Liver (tissue), 3 donors: ENCODE results near the gene NAV2.

ENCODE experiments used
- CTCF ChIP-seq: fragments of 150-350 bp; IDR thresholded peaks from 2 replicates; pipeline ENCODE4 v1.5.1; 2017; ENCODE audit warnings: improper control_type of control experiment, low read depth, low read length; ENCODE audit not compliant: missing input control
- GABPA ChIP-seq, 2 donors: IDR thresholded peaks in 1 of 2; conservative IDR thresholded peaks in 1 of 2; 2 replicates each; pipeline ENCODE4 v1.6.1; 2016; ENCODE audit warnings: antibody characterized with exemption in 2 of 2, mild to moderate bottlenecking in 1 of 2, moderate library complexity in 1 of 2
- JUND ChIP-seq, 2 donors: IDR thresholded peaks; 2 replicates each; pipeline ENCODE4 v1.6.1; 2016; ENCODE audit warnings: antibody characterized with exemption in 2 of 2
- MAX ChIP-seq: IDR thresholded peaks from 2 replicates; pipeline ENCODE4 v1.6.1; 2016; ENCODE audit warnings: antibody characterized with exemption
- NR2F2 ChIP-seq: IDR thresholded peaks from 2 replicates; pipeline ENCODE4 v1.6.1; 2016; ENCODE audit warnings: antibody characterized with exemption
- RAD21 ChIP-seq, 2 donors: IDR thresholded peaks; 2 replicates each; pipeline ENCODE4 v1.6.1; 2016; ENCODE audit warnings: antibody characterized with exemption in 2 of 2, mild to moderate bottlenecking in 2 of 2
- REST ChIP-seq: IDR thresholded peaks from 2 replicates; pipeline ENCODE4 v1.6.1; 2016; ENCODE audit warnings: antibody characterized with exemption, mild to moderate bottlenecking
- YY1 ChIP-seq: IDR thresholded peaks from 2 replicates; pipeline ENCODE4 v1.6.1; 2016; ENCODE audit warnings: antibody characterized with exemption, mild to moderate bottlenecking
- TF ChIP-seq, protein P1 (sequence below): IDR thresholded peaks from 2 replicates; pipeline ENCODE4 v1.6.1; 2016; ENCODE audit warnings: antibody characterized with exemption
- donor health status: healthy.
- donor health status: healthy.

DNA sequence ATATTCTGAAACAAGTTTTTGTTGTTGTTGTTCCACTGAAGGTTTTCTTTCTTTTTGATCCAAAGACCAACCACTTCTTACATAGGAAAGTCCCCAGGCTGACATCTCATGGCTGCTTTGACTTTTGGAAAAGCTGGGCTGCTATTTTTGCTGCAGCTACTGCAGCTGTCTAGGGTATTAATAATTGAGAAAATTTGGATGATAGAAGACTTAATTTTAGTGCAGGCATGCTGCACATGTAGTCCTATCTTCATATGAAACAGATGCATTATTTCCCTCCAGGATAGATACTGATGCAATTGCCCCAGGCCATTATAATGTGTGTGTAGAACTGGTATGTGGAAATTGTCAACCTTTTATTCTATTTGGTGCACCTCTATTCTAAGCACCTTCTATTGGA lies 131.4 kb downstream of the NAV2 start:
- no peak for TF ChIP-seq JUND (IDR thresholded peaks at IDR 0.05)
- TF ChIP-seq CTCF = no peak
- TF ChIP-seq NR2F2 = no peak
- TF ChIP-seq MAX = no peak
- TF ChIP-seq YY1 = no peak
- TF ChIP-seq RAD21 (IDR thresholded peaks at IDR 0.05) = no peak
- no peak for TF ChIP-seq GABPA (IDR thresholded peaks at IDR 0.05 in 1 of 2, conservative IDR thresholded peaks at IDR 0.05 in 1 of 2)
- no peak for TF ChIP-seq REST
- TF ChIP-seq, protein P1, sequence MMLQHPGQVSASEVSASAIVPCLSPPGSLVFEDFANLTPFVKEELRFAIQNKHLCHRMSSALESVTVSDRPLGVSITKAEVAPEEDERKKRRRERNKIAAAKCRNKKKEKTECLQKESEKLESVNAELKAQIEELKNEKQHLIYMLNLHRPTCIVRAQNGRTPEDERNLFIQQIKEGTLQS = no peak
